ENCODE data around the gene STIM2. TPM values are rescaled to one million over a fixed set of nuclear protein-coding genes. Genes with fewer than 3 reads are reported as not detected.

The STIM2 gene
- 7.6 and 11.9 TPM in 2 replicates for total RNA-seq

DNA sequence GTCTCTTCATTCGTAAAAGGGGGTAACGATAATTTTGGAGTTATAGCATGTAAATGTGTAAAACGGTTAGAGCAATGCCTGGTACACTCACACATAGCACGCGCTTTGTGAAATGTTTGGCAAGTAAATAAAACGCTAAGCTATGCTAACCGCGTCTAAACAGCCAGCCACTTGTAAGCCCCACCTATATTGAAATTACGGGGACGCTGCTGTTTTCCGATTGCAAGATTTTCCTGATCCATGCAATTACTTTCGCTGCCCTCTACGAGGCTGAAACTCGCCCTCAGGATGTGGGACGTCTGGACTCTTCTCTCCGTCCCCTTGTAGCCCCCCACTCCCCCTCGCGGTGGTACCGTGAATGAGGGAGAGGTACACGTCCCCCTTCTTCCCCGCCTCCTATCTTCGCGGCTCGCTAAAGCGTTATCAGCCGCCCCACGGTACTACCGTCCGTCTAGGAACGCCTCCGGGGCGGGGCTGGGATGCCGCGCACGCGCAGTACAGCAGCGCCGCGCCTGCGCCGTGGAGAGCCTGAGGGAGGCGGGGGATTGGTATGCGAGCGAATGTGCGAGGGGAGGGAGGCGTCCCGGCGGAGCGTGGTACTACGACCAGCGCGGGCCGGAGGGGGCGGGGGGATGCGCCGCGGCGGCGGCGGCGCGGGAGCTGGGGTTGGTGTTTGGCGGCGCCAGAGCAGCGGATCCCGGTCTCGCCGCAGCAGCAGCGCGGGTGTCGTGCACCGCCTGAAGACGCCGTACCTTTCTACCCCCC, at the start of gene STIM2:
TSS of gene STIM2 (plus strand) at position 685 of the 765 bp plus-strand sequence.

All from bronchus fibroblast of lung (primary cell).